Colonic mucosa (tissue), 4 donors: ENCODE data around the gene EP400. TPM values are rescaled to one million over a fixed set of nuclear protein-coding genes. Genes with fewer than 3 reads are reported as not detected.

ENCODE experiments used
- DNase-seq: peaks from one replicate; pipeline ENCODE4 v3.0.0-alpha.2; 2020
- H3K27ac ChIP-seq: fragments of 200-600 bp; one replicate; pipeline ENCODE4 v1.8.0; 2021
- H3K27me3 ChIP-seq: fragments of 200-600 bp; one replicate; pipeline ENCODE4 v1.8.0; 2021
- H3K36me3 ChIP-seq: fragments of 200-600 bp; one replicate; pipeline ENCODE4 v1.8.0; 2021
- H3K4me1 ChIP-seq: fragments of 200-600 bp; one replicate; pipeline ENCODE4 v1.8.0; 2021; ENCODE audit warnings: mild to moderate bottlenecking
- H3K4me3 ChIP-seq: fragments of 200-600 bp; one replicate; pipeline ENCODE4 v1.8.0; 2021
- H3K9ac ChIP-seq, 2 donors: one replicate each; pipeline ENCODE4 v1.7.0; 2013; ENCODE audit warnings: control low read depth in 2 of 2, low read depth in 2 of 2, low read length in 2 of 2
- H3K9me3 ChIP-seq: fragments of 200-600 bp; one replicate; pipeline ENCODE4 v1.8.0; 2021
- CTCF ChIP-seq: fragments of 200-600 bp; IDR thresholded peaks from one replicate; pipeline ENCODE4 v1.8.0; 2022; ENCODE audit warnings: antibody characterized with exemption, mild to moderate bottlenecking
- intact Hi-C: fragments of 100-400 bp; cut with DNase I; formaldehyde crosslinking; loops from one replicate; pipeline ENCODE4 v1.14.1; 2022
- total RNA-seq, 2 donors: library from RNA; stranded (reverse); fragmentation: NEBNext Ultra II Directional in 1 of 2; extraction: Animal tissue kit (Norgen Biotek cat#: 25700) in 1 of 2; gene quantifications; one replicate each; pipeline ENCODE4 v1.2.1, GENCODE V29; 2021
- donor health status: healthy.
- donor health status: DM: no; HTN: no; CAD: no.
- donor health status: DM: no; HTN: no; CAD: no.

The EP400 gene
- total RNA-seq, 2 donors from 2014 or later, result 23.3 to 39.0 TPM

- H3K27me3 ChIP-seq, result no peaks in the 10 kb centered on the region
- intact Hi-C loops, result no loop called here
- DNase-seq, result no peak
- no peak for TF ChIP-seq CTCF
- no peaks in the 10 kb centered on the region for H3K36me3 ChIP-seq
- H3K27ac ChIP-seq, result no peak overlapping the region
- no peak overlapping the region for H3K9ac ChIP-seq
- H3K9me3 ChIP-seq, result no peaks in the 10 kb centered on the region
- no peaks in the 10 kb centered on the region for H3K4me1 ChIP-seq
- no peak overlapping the region for H3K4me3 ChIP-seq
Measured at GRCh38 chr12:132121283-132121682, 171.5 kb downstream of the EP400 start.

DNA sequence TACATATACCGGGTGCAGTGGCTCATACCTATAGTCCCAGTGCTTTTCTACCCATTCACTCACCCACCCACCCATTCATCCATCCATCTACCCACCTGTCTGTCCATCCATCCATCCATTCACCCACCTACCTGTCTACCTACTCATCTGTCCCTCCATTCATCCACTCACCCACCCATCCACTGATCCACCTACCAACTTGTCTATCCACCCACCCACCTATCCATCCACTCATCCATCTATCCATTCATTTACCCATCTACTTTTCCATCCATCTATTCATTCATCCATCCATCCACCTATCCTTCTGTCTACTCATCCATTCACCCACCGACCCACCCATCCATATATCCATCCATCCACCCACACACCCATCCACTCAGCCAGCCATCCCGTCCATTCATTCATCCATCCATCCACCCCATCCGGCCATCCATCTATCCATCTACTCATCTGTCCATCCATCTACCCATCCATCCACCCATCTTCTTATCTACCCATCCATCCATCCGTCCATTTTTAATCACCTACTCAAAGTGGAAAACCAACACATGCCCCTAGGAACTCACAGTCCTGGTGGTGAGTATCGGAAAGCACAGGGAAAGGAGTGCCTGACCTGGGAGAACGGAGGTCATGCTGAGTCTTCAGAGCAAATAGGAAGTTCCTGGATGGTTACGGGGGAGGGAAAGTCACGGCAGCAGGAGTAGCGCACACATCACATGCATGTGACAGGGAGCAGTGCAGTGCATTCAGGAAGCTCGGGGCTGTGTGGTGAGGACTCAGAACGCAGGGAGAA is 174.4 kb downstream of the EP400 start:
- no peak for TF ChIP-seq CTCF
- intact Hi-C loops, result no loop called here
- H3K4me3 ChIP-seq, result no peak overlapping the region
- no peaks in the 10 kb centered on the region for H3K4me1 ChIP-seq
- no peaks in the 10 kb centered on the region for H3K27me3 ChIP-seq
- no peak for DNase-seq
- H3K36me3 ChIP-seq, result no peaks in the 10 kb centered on the region
- H3K9me3 ChIP-seq, result no peaks in the 10 kb centered on the region
- H3K27ac ChIP-seq, result no peak overlapping the region
- H3K9ac ChIP-seq, result no peak overlapping the region

DNA sequence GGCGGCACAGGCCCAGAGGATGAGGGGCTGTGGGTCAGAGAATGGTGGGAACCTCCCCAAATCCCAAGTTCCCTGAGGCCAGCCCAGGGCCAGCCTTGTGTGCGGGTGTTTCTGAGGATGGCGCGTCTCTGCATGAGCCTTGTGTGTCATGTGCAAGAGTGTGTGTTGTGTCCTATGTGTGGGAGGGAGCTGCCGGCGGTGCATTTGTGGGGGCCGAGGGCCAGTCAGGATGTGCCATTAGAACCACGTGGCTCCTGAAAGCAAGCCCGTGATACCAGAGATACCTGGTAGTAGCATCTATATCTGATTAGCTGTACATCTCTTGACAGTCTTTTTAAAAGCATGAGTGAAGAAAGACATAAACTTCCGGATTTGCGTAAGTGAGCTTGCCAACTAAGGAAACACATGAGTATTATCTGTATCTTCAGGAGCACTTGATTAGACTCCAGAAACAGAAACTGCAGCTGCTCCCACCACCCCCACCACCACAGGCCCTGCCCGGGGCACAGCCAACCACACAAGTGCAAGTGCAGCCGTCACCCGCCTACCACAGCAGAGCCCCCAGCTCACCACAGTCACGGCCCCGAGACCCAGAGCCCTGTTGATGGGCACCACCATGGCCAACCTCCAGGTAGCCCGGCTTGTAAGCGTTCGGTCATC is 175.2 kb downstream of the EP400 start:
- intact Hi-C loops, result no loop called here
- Histone ChIP-seq H3K9me3 (no peaks in the 10 kb centered on the region), H3K4me1 (no peaks in the 10 kb centered on the region), H3K4me3 (no peak overlapping the region), H3K36me3 (no peaks in the 10 kb centered on the region), H3K9ac (no peak overlapping the region), H3K27ac (no peak overlapping the region), H3K27me3 (no peaks in the 10 kb centered on the region)
- no peak for DNase-seq
- no peak for TF ChIP-seq CTCF

GRCh38 chr12:132125736-132126135 is 176.0 kb downstream of the EP400 start:
- H3K4me3 ChIP-seq, result no peak overlapping the region
- no peaks in the 10 kb centered on the region for H3K36me3 ChIP-seq
- H3K9me3 ChIP-seq, result no peaks in the 10 kb centered on the region
- no peaks in the 10 kb centered on the region for H3K4me1 ChIP-seq
- TF ChIP-seq CTCF, result no peak
- intact Hi-C loops, result no loop called here
- no peak overlapping the region for H3K9ac ChIP-seq
- DNase-seq, result no peak
- H3K27me3 ChIP-seq, result no peaks in the 10 kb centered on the region
- no peak overlapping the region for H3K27ac ChIP-seq

DNA sequence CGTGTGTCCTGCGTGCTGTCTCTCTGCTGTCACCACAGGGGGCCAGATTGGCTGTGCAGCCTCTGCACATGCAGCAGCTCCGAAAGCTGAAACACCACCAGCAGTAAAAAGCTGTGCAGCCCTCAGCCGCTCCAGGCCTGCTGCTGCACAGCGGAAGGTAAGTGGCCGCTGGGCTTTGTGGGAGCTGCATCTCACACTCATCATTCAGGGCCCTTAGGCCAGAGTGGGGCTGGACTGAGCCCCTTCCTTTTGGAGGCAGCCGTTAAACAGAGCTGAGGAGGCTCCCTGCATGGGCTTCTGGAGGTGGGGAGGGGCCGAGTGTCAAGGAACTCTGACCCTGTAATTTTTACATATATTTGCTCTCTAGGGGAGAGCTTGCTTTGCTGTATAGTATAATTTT is 177.3 kb downstream of the EP400 start:
- no peak for DNase-seq
- Histone ChIP-seq H3K27ac (no peak overlapping the region), H3K36me3 (no peaks in the 10 kb centered on the region), H3K27me3 (no peaks in the 10 kb centered on the region), H3K9ac (no peak overlapping the region), H3K4me1 (no peaks in the 10 kb centered on the region), H3K4me3 (no peak overlapping the region), H3K9me3 (no peaks in the 10 kb centered on the region)
- TF ChIP-seq CTCF, result no peak
- intact Hi-C loops, result no loop called here
